HCT116 (cell line): Measurements from ENCODE around the gene WEE1. TPM values are rescaled to one million over a fixed set of nuclear protein-coding genes. Genes with fewer than 3 reads are reported as not detected.

Experiments
- ATAC-seq: fragments of 200-7000 bp; cut with Tn5 transposase; 2 replicates; pipeline ENCODE4 v1.9.1; 2020; ENCODE audit warnings: mild to moderate bottlenecking, moderate library complexity
- BruUV-seq: library from RNA; stranded (reverse); fragments of 400-500 nt; replicated peaks from 2 replicates; lab custom pipeline; 2021; lab: Mats Ljungman, UMichigan
- CTCF ChIA-PET: fragments of 300-600 bp; sonication (Branson Sonifier 250); formaldehyde crosslinking; loops from one replicate; lab custom pipeline; 2021; ENCODE audit warnings: antibody characterized with exemption; lab: Charles Lee
- POLR2A ChIA-PET: fragments of 300-600, 350-600 bp; sonication (Branson Sonifier 250); formaldehyde crosslinking; loops from one replicate; lab custom pipeline; 2021; ENCODE audit warnings: antibody characterized with exemption; lab: Charles Lee
- RAD21 ChIA-PET, 2 experiments: fragments of 300-600 bp; sonication (Branson Sonifier 250); formaldehyde crosslinking; loops; one replicate each; lab custom pipeline; 2023; ENCODE audit warnings: low total read pairs in 2 of 2; ENCODE audit not compliant: uncharacterized antibody in 2 of 2, unreplicated experiment in 2 of 2, low non-redundant PET in 1 of 2; lab: Charles Lee
- DNase-seq: peaks from one replicate; pipeline ENCODE4 v3.0.0-alpha.2; 2010; ENCODE audit warnings: low read depth, low spot score
- H2AFZ ChIP-seq: fragments of 200-600 bp; shearing (Covaris generic), sonication (generic); 2 replicates; pipeline ENCODE4 v1.6.1; 2017; ENCODE audit warnings: low read depth, mixed run types, mixed read lengths, antibody characterized with exemption, low read length; ENCODE audit not compliant: poor library complexity, severe bottlenecking
- H3K27ac ChIP-seq: 2 replicates; pipeline ENCODE4 v1.5.1; 2012; ENCODE audit warnings: low read depth, low read length
- H3K27me3 ChIP-seq: fragments of 200-600 bp; sonication (generic); 2 replicates; pipeline ENCODE4 v1.6.1; 2016; ENCODE audit warnings: mixed run types, low read length, mixed read lengths; ENCODE audit not compliant: insufficient read depth
- H3K36me3 ChIP-seq, 2 experiments: fragments of 200-500 bp in 1 of 2; fragments of 200-600 bp in 1 of 2; sonication (Bioruptor generic) in 1 of 2; sonication (generic) in 1 of 2; 2 replicates each; pipeline versions ENCODE4 v1.5.1 to v1.6.1; 2014 to 2016; ENCODE audit warnings: low read length in 2 of 2, inconsistent platforms in 1 of 2, mixed read lengths in 1 of 2, mixed run types in 1 of 2; ENCODE audit not compliant: insufficient read depth in 2 of 2, control insufficient read depth in 1 of 2
- H3K4me1 ChIP-seq, 2 experiments: fragments of 200-600 bp in 1 of 2; sonication (generic) in 1 of 2; 2 replicates each; pipeline versions ENCODE4 v1.5.1 to v1.6.1; 2012 to 2017; ENCODE audit warnings: low read length in 2 of 2, inconsistent platforms in 1 of 2, mild to moderate bottlenecking in 1 of 2, mixed read lengths in 1 of 2, mixed run types in 1 of 2, moderate library complexity in 1 of 2; ENCODE audit not compliant: insufficient read depth in 2 of 2, control insufficient read depth in 1 of 2
- H3K4me2 ChIP-seq: fragments of 200-600 bp; sonication (generic); 2 replicates; pipeline ENCODE4 v1.6.1; 2017; ENCODE audit warnings: mixed run types, low read length, mixed read lengths
- H3K4me3 ChIP-seq, 2 experiments: fragments of 200-600 bp in 1 of 2; sonication (generic) in 1 of 2; replicated peaks in 1 of 2; 2 replicates each; pipeline ENCODE4 v1.5.1; 2011 to 2016; ENCODE audit warnings: low read length in 2 of 2, control low read depth in 1 of 2, low read depth in 1 of 2, mild to moderate bottlenecking in 1 of 2, mixed read lengths in 1 of 2, mixed run types in 1 of 2
- H3K79me2 ChIP-seq: fragments of 200-600 bp; sonication (generic); 2 replicates; pipeline ENCODE4 v1.6.1; 2017; ENCODE audit warnings: mild to moderate bottlenecking, mixed run types, low read length, moderate library complexity, mixed read lengths; ENCODE audit not compliant: insufficient read depth
- H3K9ac ChIP-seq: fragments of 200-600 bp; sonication (generic); 2 replicates; pipeline ENCODE4 v1.6.1; 2016; ENCODE audit warnings: low read length, mixed read lengths
- H3K9me2 ChIP-seq: fragments of 200-600 bp; sonication (generic), shearing (Covaris generic); 2 replicates; pipeline ENCODE4 v1.6.1; 2017; ENCODE audit warnings: mixed run types, mild to moderate bottlenecking, moderate library complexity; ENCODE audit not compliant: insufficient read depth
- H3K9me3 ChIP-seq, 2 experiments: fragments of 200-500 bp in 1 of 2; fragments of 200-600 bp in 1 of 2; sonication (Bioruptor generic) in 1 of 2; sonication (generic) in 1 of 2; 2 replicates each; pipeline ENCODE4 v1.6.1; 2014 to 2017; ENCODE audit warnings: low read length in 2 of 2, mixed read lengths in 2 of 2, inconsistent platforms in 1 of 2, low read depth in 1 of 2, mild to moderate bottlenecking in 1 of 2, mixed run types in 1 of 2, moderate library complexity in 1 of 2; ENCODE audit not compliant: control insufficient read depth in 1 of 2, insufficient read depth in 1 of 2
- H4K20me1 ChIP-seq: fragments of 200-600 bp; sonication (generic), shearing (Covaris generic); 2 replicates; pipeline ENCODE4 v1.6.1; 2017; ENCODE audit warnings: mixed run types, mild to moderate bottlenecking, moderate library complexity; ENCODE audit not compliant: insufficient read depth
- ATF3 ChIP-seq: IDR thresholded peaks from 2 replicates; pipeline ENCODE4 v1.6.1; 2012
- CTCF ChIP-seq, 3 experiments: fragments of 200-600 bp in 1 of 3; sonication (generic) in 1 of 3; IDR thresholded peaks in 2 of 3; conservative IDR thresholded peaks in 1 of 3; 2 replicates each; pipeline ENCODE4 v1.5.1; 2012 to 2017; ENCODE audit warnings: low read depth in 2 of 3, low read length in 2 of 3, antibody characterized with exemption in 1 of 3, borderline replicate concordance in 1 of 3, control low read depth in 1 of 3, mild to moderate bottlenecking in 1 of 3, mixed read lengths in 1 of 3, mixed run types in 1 of 3, moderate library complexity in 1 of 3; ENCODE audit not compliant: insufficient read depth in 1 of 3
- EGR1 ChIP-seq: IDR thresholded peaks from 2 replicates; pipeline ENCODE4 v1.6.1; 2012; ENCODE audit warnings: low read depth
- ELF1 ChIP-seq: IDR thresholded peaks from 2 replicates; pipeline ENCODE4 v1.6.1; 2012; ENCODE audit warnings: low read depth, borderline replicate concordance
- JUND ChIP-seq: IDR thresholded peaks from 2 replicates; pipeline ENCODE4 v1.6.1; 2012
- MAX ChIP-seq: IDR thresholded peaks from 2 replicates; pipeline ENCODE4 v1.6.1; 2012
- POLR2A ChIP-seq: IDR thresholded peaks from 2 replicates; pipeline ENCODE4 v1.7.0; 2011; ENCODE audit warnings: borderline replicate concordance; ENCODE audit not compliant: insufficient read depth, insufficient read length; ENCODE audit errors: extremely low read depth
- POLR2AphosphoS5 ChIP-seq: IDR thresholded peaks from 2 replicates; pipeline ENCODE4 v1.6.1; 2011; ENCODE audit warnings: mild to moderate bottlenecking, low read depth, low read length, moderate library complexity
- RAD21 ChIP-seq: IDR thresholded peaks from 2 replicates; pipeline ENCODE4 v1.6.1; 2012; ENCODE audit warnings: low read depth, mild to moderate bottlenecking
- REST ChIP-seq: IDR thresholded peaks from 2 replicates; pipeline ENCODE4 v1.6.1; 2012; ENCODE audit warnings: low read depth
- SIN3A ChIP-seq: IDR thresholded peaks from 2 replicates; pipeline ENCODE4 v1.6.1; 2012; ENCODE audit warnings: low read depth
- SRF ChIP-seq: IDR thresholded peaks from 2 replicates; pipeline ENCODE4 v1.6.1; 2012; ENCODE audit warnings: low read depth
- TCF7L2 ChIP-seq: IDR thresholded peaks from 2 replicates; pipeline ENCODE4 v1.7.0; 2011; ENCODE audit warnings: borderline replicate concordance, inconsistent platforms; ENCODE audit not compliant: insufficient read depth, insufficient read length; ENCODE audit errors: extremely low read depth
- YY1 ChIP-seq: IDR thresholded peaks from 2 replicates; pipeline ENCODE4 v1.6.1; 2011; ENCODE audit warnings: low read length, low read depth, moderate library complexity, mild to moderate bottlenecking; ENCODE audit not compliant: insufficient replicate concordance; ENCODE audit errors: extremely low read depth
- ZFX ChIP-seq: fragments of 450-650 bp; IDR thresholded peaks from 2 replicates; pipeline ENCODE4 v1.6.1; 2017
- ZNF274 ChIP-seq: fragments of 200-500 bp; sonication (Bioruptor generic); IDR thresholded peaks from 2 replicates; pipeline ENCODE4 v1.6.1; 2014; ENCODE audit warnings: mild to moderate bottlenecking, low read depth, low read length, inconsistent platforms
- intact Hi-C: fragments of 100-400 bp; cut with micrococcal nuclease; formaldehyde crosslinking; loops from 2 replicates; pipeline ENCODE4 v1.10.0; 2022
- total RNA-seq: library from RNA; stranded (reverse); gene quantifications from one replicate; pipeline ENCODE4 v1.2.1, GENCODE V29; 2021; ENCODE audit not compliant: unreplicated experiment

WEE1 gene
- total RNA-seq, 1 experiment from 2014 or later, result 50.8 TPM

GRCh38 chr11:9613118-9613829 is 39.8 kb downstream of the WEE1 start (continued):
- TF ChIP-seq SRF, result peak; percentile 83
- no peak for TF ChIP-seq POLR2A
- TF ChIP-seq ZFX, result peak; percentile 71
- peak; percentile 94; the same call in 1 of the 2 replicates for TF ChIP-seq ATF3

GRCh38 chr11:9613830-9614762 is 40.6 kb downstream of the WEE1 start:
- Histone ChIP-seq H3K9me2 (no peaks in the 10 kb centered on the region), H3K27ac (peak overlapping the region; percentile 92), H2AFZ (peak overlapping the region; percentile 54), H4K20me1 (no peaks in the 10 kb centered on the region), H3K79me2 (no peaks in the 10 kb centered on the region), H3K36me3 (no peaks in the 10 kb centered on the region), H3K27me3 (no peaks in the 10 kb centered on the region), H3K4me2 (peak overlapping the region; percentile 97), H3K9ac (peak overlapping the region; percentile 74), H3K4me3 (peak overlapping the region; percentile 42 to 58), H3K4me1 (peaks cover 29 to 57% of the 10 kb centered on the region in 2 experiments), H3K9me3 (no peaks in the 10 kb centered on the region)
- DNase-seq (peak; percentile 69), ATAC-seq (peak; percentile 86)
- CTCF ChIA-PET, result interaction anchor here (0.7 to 3.3 kb wide), 10 partner anchors 11 to 752 kb away, joined by 3 to 24 read pairs (median 4); partner anchors contain the start of genes ADM and WEE1
- POLR2A ChIA-PET, result interaction anchor here (1.0 to 1.3 kb wide), 3 partner anchors 41 to 154 kb away, joined by 3 to 4 read pairs (median 3); partner anchors contain the start of genes WEE1 and ZNF143
- RAD21 ChIA-PET, result no interaction called here
- BruUV-seq, result TSS peak; percentile 91
- intact Hi-C loops, result loop anchor here (1.0 to 10.0 kb wide), 6 partner anchors 39 to 693 kb away; partner anchors contain the start of genes ADM and ZNF143
- TF ChIP-seq MAX (peak; percentile 86), ZNF274 (no peak), ELF1 (no peak; the same call in 1 of the 2 replicates), JUND (no peak), REST (no peak), RAD21 (peak; percentile 75), YY1 (no peak), CTCF (IDR thresholded peaks at IDR 0.05 in 2 of 3, conservative IDR thresholded peaks at IDR 0.05 in 1 of 3; ENCODE audit: borderline replicate concordance in 1 of 3, insufficient read depth in 1 of 3, low read depth in 2 of 3, low read length in 2 of 3) (peak; percentile 68 to 83 (median 68)), EGR1 (peak; percentile 97), TCF7L2 (no peak), SIN3A (no peak; the same call in 1 of the 2 replicates), ZFX (no peak), POLR2AphosphoS5 (peak; percentile 63)
